H1 (cell line): ENCODE measurements around the gene COQ2. TPM values are rescaled to one million over a fixed set of nuclear protein-coding genes. Genes with fewer than 3 reads are reported as not detected.

Source experiments
- CTCF ChIA-PET: fragments of 300-600 bp; sonication (Branson Sonifier 250); formaldehyde crosslinking; loops from one replicate; lab custom pipeline; 2021; ENCODE audit not compliant: partially characterized antibody; lab: Charles Lee
- POLR2A ChIA-PET: fragments of 300-600 bp; sonication (Branson Sonifier 250); formaldehyde crosslinking; loops from one replicate; lab custom pipeline; 2021; ENCODE audit warnings: inconsistent platforms; ENCODE audit not compliant: partially characterized antibody; lab: Charles Lee
- DNase-seq, 2 experiments: peaks; one replicate each; pipeline versions ENCODE4 v3.0.0 to v3.0.0-alpha.2; 2010 to 2022; ENCODE audit warnings: low spot score in 2 of 2, low read depth in 1 of 2, mixed read lengths in 1 of 2
- FAIRE-seq: peaks from 2 replicates; lab custom pipeline; 2011; peaks lifted over from hg19 to GRCh38; lab: Jason Lieb, UNC
- H2AFZ ChIP-seq: 2 replicates; pipeline ENCODE4 v1.8.1; 2012; ENCODE audit warnings: low read length, inconsistent platforms
- H2AK5ac ChIP-seq: 2 replicates; pipeline ENCODE4 v1.6.1; 2013; ENCODE audit warnings: low read depth, low read length
- H2BK120ac ChIP-seq: replicated peaks from 2 replicates; pipeline ENCODE3; 2013; ENCODE audit warnings: low read depth, low read length, inconsistent platforms
- H2BK12ac ChIP-seq: 2 replicates; pipeline ENCODE4 v1.6.1; 2013; ENCODE audit warnings: low read depth, low read length
- H2BK15ac ChIP-seq: 2 replicates; pipeline ENCODE4 v1.6.1; 2013; ENCODE audit warnings: low read length
- H2BK20ac ChIP-seq: 2 replicates; pipeline ENCODE4 v1.6.1; 2013; ENCODE audit warnings: low read length
- H2BK5ac ChIP-seq: 2 replicates; pipeline ENCODE4 v1.6.1; 2013; ENCODE audit warnings: low read depth, low read length
- H3K14ac ChIP-seq: 2 replicates; pipeline ENCODE4 v1.6.1; 2013; ENCODE audit warnings: inconsistent platforms; ENCODE audit not compliant: insufficient read length
- H3K18ac ChIP-seq: 2 replicates; pipeline ENCODE4 v1.6.1; 2013; ENCODE audit warnings: low read length; ENCODE audit errors: extremely low read depth
- H3K23ac ChIP-seq: 2 replicates; pipeline ENCODE4 v1.6.1; 2013; ENCODE audit warnings: inconsistent platforms; ENCODE audit not compliant: insufficient read length
- H3K23me2 ChIP-seq: 2 replicates; pipeline ENCODE4 v1.6.1; 2013; ENCODE audit warnings: low read depth, low read length
- H3K27ac ChIP-seq: 2 replicates; pipeline ENCODE4 v1.6.1; 2011; ENCODE audit warnings: low read depth, low read length, inconsistent platforms
- H3K27me3 ChIP-seq, 4 experiments: replicated peaks in 1 of 4; 1 replicate in 1 of 4; 2 replicates in 3 of 4; pipeline versions ENCODE4 v1.6.1 to v1.8.1; 2011 to 2013; ENCODE audit warnings: low read length in 3 of 4, mild to moderate bottlenecking in 3 of 4, inconsistent platforms in 2 of 4, mixed read lengths in 2 of 4, moderate library complexity in 1 of 4; ENCODE audit not compliant: control insufficient read depth in 3 of 4, insufficient read depth in 3 of 4; ENCODE audit errors: extremely low read depth in 1 of 4
- H3K36me3 ChIP-seq, 4 experiments: 2 replicates each; pipeline versions ENCODE4 v1.6.1 to v1.8.1; 2011 to 2013; ENCODE audit warnings: mild to moderate bottlenecking in 4 of 4, low read length in 3 of 4, moderate library complexity in 2 of 4, control low read depth in 1 of 4, inconsistent platforms in 1 of 4; ENCODE audit not compliant: insufficient read depth in 4 of 4, control insufficient read depth in 2 of 4
- H3K4ac ChIP-seq: replicated peaks from 2 replicates; pipeline ENCODE3; 2013; ENCODE audit warnings: low read length, low read depth, mixed read lengths, inconsistent platforms; ENCODE audit not compliant: insufficient read length
- H3K4me1 ChIP-seq, 4 experiments: replicated peaks in 1 of 4; 1 replicate in 1 of 4; 2 replicates in 3 of 4; pipeline versions ENCODE4 v1.6.1 to v1.8.1; 2011 to 2013; ENCODE audit warnings: low read length in 3 of 4, inconsistent platforms in 2 of 4, mixed read lengths in 1 of 4; ENCODE audit not compliant: insufficient read depth in 4 of 4, control insufficient read depth in 3 of 4
- H3K4me2 ChIP-seq, 2 experiments: 2 replicates each; pipeline versions ENCODE4 v1.6.1 to v1.8.1; 2011 to 2013; ENCODE audit warnings: low read depth in 2 of 2, low read length in 2 of 2, control low read depth in 1 of 2, inconsistent platforms in 1 of 2, mild to moderate bottlenecking in 1 of 2; ENCODE audit not compliant: insufficient read depth in 1 of 2
- H3K4me3 ChIP-seq, 4 experiments: fragments of 200-600, 300-600 bp in 1 of 4; sonication (generic), shearing (Covaris generic), sonication (Bioruptor Twin) in 1 of 4; 2 replicates each; pipeline versions ENCODE4 v1.5.1 to v1.8.1; 2011 to 2016; ENCODE audit warnings: low read length in 4 of 4, low read depth in 3 of 4, control low read depth in 2 of 4, inconsistent platforms in 2 of 4, mild to moderate bottlenecking in 2 of 4, mixed read lengths in 1 of 4, moderate library complexity in 1 of 4; ENCODE audit not compliant: insufficient read depth in 2 of 4; ENCODE audit errors: extremely low read depth in 1 of 4
- H3K56ac ChIP-seq: replicated peaks from 2 replicates; pipeline ENCODE3; 2013; ENCODE audit warnings: low read depth, mild to moderate bottlenecking, mixed read lengths, low read length, inconsistent platforms; ENCODE audit not compliant: insufficient read length
- H3K79me1 ChIP-seq: 2 replicates; pipeline ENCODE4 v1.6.1; 2013; ENCODE audit warnings: low read depth, low read length, control low read depth
- H3K79me2 ChIP-seq, 2 experiments: 2 replicates each; pipeline versions ENCODE4 v1.6.1 to v1.8.1; 2012 to 2013; ENCODE audit warnings: low read length in 2 of 2, mild to moderate bottlenecking in 2 of 2, inconsistent platforms in 1 of 2; ENCODE audit not compliant: insufficient read depth in 2 of 2, control insufficient read depth in 1 of 2
- H3K9ac ChIP-seq, 4 experiments: replicated peaks in 1 of 4; 1 replicate in 1 of 4; 2 replicates in 3 of 4; pipeline versions ENCODE4 v1.6.1 to v1.8.1; 2011 to 2013; ENCODE audit warnings: low read depth in 3 of 4, low read length in 3 of 4, control low read depth in 2 of 4, mild to moderate bottlenecking in 2 of 4, moderate library complexity in 2 of 4, inconsistent platforms in 1 of 4; ENCODE audit errors: extremely low read depth in 1 of 4
- H3K9me3 ChIP-seq, 2 experiments: 2 replicates each; pipeline versions ENCODE4 v1.6.1 to v1.8.1; 2012 to 2013; ENCODE audit warnings: mild to moderate bottlenecking in 2 of 2, moderate library complexity in 2 of 2, control low read depth in 1 of 2, inconsistent platforms in 1 of 2, low read depth in 1 of 2, low read length in 1 of 2, mixed read lengths in 1 of 2; ENCODE audit not compliant: insufficient read depth in 2 of 2
- H4K20me1 ChIP-seq, 2 experiments: replicated peaks in 1 of 2; 2 replicates each; pipeline versions ENCODE3 to v1.8.1; 2011 to 2013; ENCODE audit warnings: inconsistent platforms in 2 of 2, low read length in 2 of 2, mild to moderate bottlenecking in 1 of 2; ENCODE audit not compliant: insufficient read depth in 2 of 2, control insufficient read depth in 1 of 2
- H4K5ac ChIP-seq: 2 replicates; pipeline ENCODE4 v1.6.1; 2013; ENCODE audit warnings: low read length, low read depth, mixed read lengths, inconsistent platforms; ENCODE audit not compliant: insufficient read length
- H4K8ac ChIP-seq: 2 replicates; pipeline ENCODE4 v1.8.0; 2013; ENCODE audit warnings: mild to moderate bottlenecking, moderate library complexity, low read length, inconsistent platforms; ENCODE audit not compliant: insufficient read depth; ENCODE audit errors: extremely low read depth
- H4K91ac ChIP-seq: replicated peaks from 2 replicates; pipeline ENCODE3; 2013; ENCODE audit warnings: low read length, mixed read lengths, inconsistent platforms; ENCODE audit not compliant: insufficient read length
- EP300 ChIP-seq, 2 experiments: IDR thresholded peaks; 1 replicate in 1 of 2; 2 replicates in 1 of 2; pipeline ENCODE4 v1.6.1; 2011 to 2012; ENCODE audit warnings: low read depth in 2 of 2, low read length in 2 of 2, mild to moderate bottlenecking in 2 of 2, borderline replicate concordance in 1 of 2, inconsistent platforms in 1 of 2, moderate library complexity in 1 of 2
- MAFK ChIP-seq: IDR thresholded peaks from 2 replicates; pipeline ENCODE4 v1.6.1; 2012; ENCODE audit warnings: low read depth, mild to moderate bottlenecking, improper control_type of control experiment, low read length
- SIRT6 ChIP-seq: IDR thresholded peaks from one replicate; pipeline ENCODE4 v1.7.1; 2012; ENCODE audit warnings: low read length, inconsistent platforms
- whole genome bisulfite sequencing, 2 experiments: shearing (Covaris generic) in 1 of 2; methylation state at CpG; one replicate each; pipeline versions ENCODE4 v1.1.6 to v1.1.7; 2013 to 2015; ENCODE audit warnings: low lambda C conversion rate in 2 of 2, mixed read lengths in 2 of 2, inconsistent platforms in 1 of 2, low coverage in 1 of 2, missing lambda C conversion rate in 1 of 2; ENCODE audit not compliant: insufficient replicate concordance in 2 of 2, insufficient coverage in 1 of 2, insufficient read length in 1 of 2; ENCODE audit errors: extremely low coverage in 1 of 2, missing lambda C conversion rate in 1 of 2; 5-methylcytosine and 5-hydroxymethylcytosine counted together
- polyA plus RNA-seq, 7 experiments: library from polyadenylated mRNA; depleted of rRNA in 3 of 7; stranded (reverse) in 5 of 7; unstranded in 2 of 7; fragments of >200 nt in 5 of 7; fragments of 200-250 nt in 2 of 7; gene quantifications; 1 replicate in 5 of 7; 2 replicates in 1 of 7; 4 replicates in 1 of 7; pipeline versions ENCODE4 v1.2.1 to v1.2.3, GENCODE V29; 2011 to 2013; ENCODE audit warnings: missing spikeins in 2 of 7, mixed read lengths in 2 of 7
- total RNA-seq: library from RNA; stranded (reverse); fragmentation: NEBNext Ultra II Directional; extraction: Animal tissue kit (Norgen Biotek cat#: 25700); gene quantifications from 2 replicates; pipeline ENCODE4 v1.2.1, GENCODE V29; 2021

Gene COQ2
- total and polyA plus RNA-seq, 2 of the 8 experiments (the other 6 are each of a cell fraction or from before 2014, with no cell fraction given): 21.5 to 22.9 TPM

GRCh38 chr4:83219344-83220331 lies 65.0 kb downstream of the COQ2 start:
- POLR2A ChIA-PET: interaction anchor here (1.8 kb wide), 1 partner anchor 9 kb away, joined by 6 read pairs; no protein-coding TSS in a partner anchor
- H2BK120ac ChIP-seq: no peak overlapping the region
- no peak overlapping the region for H4K91ac ChIP-seq
- CTCF ChIA-PET: interaction anchor here (1.4 to 2.5 kb wide), 4 partner anchors 8 to 64 kb away, joined by 4 to 12 read pairs (median 6); partner anchors contain the start of gene COQ2
- H3K9me3 ChIP-seq: no peaks in the 10 kb centered on the region
- no peak overlapping the region for H3K14ac ChIP-seq
- DNase-seq: no peak
- no peak overlapping the region for H3K18ac ChIP-seq
- no peak for FAIRE-seq
- H3K36me3 ChIP-seq: no peaks in the 10 kb centered on the region
- no peak overlapping the region for H4K5ac ChIP-seq
- H3K56ac ChIP-seq: no peak overlapping the region
- H3K27me3 ChIP-seq: no peaks in the 10 kb centered on the region
- H3K23ac ChIP-seq: no peak overlapping the region
- peak overlapping the region; percentile 84; the same call in 1 of the 2 replicates for H2AFZ ChIP-seq
- no peak overlapping the region for H2AK5ac ChIP-seq
- H3K79me2 ChIP-seq: no peaks in the 10 kb centered on the region
- no peak overlapping the region for H4K8ac ChIP-seq
- WGBS, 2 experiments: 84% methylated on average over 16 of the region's 16 CpGs; no CpG with 5 or more reads in 1 of the 2 experiments
- H3K23me2 ChIP-seq: no peaks in the 10 kb centered on the region
- no peak overlapping the region for H3K4me3 ChIP-seq
- TF ChIP-seq EP300 (IDR thresholded peaks at IDR 0.05; ENCODE audit: borderline replicate concordance in 1 of 2, low read depth in 2 of 2, low read length in 2 of 2) (no peak), SIRT6 (no peak), MAFK (no peak)
- TF ChIP-seq, all 59 proteins: peak for 0
- H2BK12ac ChIP-seq: no peak overlapping the region
- H3K4me2 ChIP-seq: no peak overlapping the region
- no peak overlapping the region for H3K4ac ChIP-seq
- no peak overlapping the region for H2BK15ac ChIP-seq
- no peaks in the 10 kb centered on the region for H4K20me1 ChIP-seq
- no peaks in the 10 kb centered on the region for H3K79me1 ChIP-seq
- H2BK5ac ChIP-seq: no peak overlapping the region
- H3K27ac ChIP-seq: no peak overlapping the region
- no peaks in the 10 kb centered on the region for H3K4me1 ChIP-seq
- no peak overlapping the region for H3K9ac ChIP-seq
- no peak overlapping the region for H2BK20ac ChIP-seq
